GM12872 (cell line): ENCODE results near the gene EFNB2.

Source experiments
- TF ChIP-seq, protein P1 (sequence below): IDR thresholded peaks from 3 replicates; pipeline ENCODE4 v1.5.1; 2011; ENCODE audit warnings: low read depth, mild to moderate bottlenecking, low read length, moderate library complexity; ENCODE audit not compliant: insufficient read depth

The EFNB2 gene

DNA sequence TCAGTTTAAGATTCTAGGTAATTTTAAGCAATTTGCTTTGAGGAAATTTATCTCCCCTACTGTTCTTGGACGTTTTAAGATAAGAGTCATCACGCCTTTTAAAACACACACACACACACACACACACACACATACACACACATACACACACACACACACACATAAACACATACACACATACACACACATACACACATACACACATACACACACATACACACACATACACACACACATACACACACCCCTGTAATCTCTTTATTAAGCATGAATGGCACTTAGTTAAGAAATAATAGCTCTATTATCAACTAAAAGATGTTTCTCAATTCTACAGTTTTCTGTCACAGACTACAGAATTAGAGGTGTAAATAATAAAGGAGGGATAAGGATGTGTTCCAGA lies 49.2 kb downstream of the EFNB2 start:
- TF ChIP-seq, protein P1, sequence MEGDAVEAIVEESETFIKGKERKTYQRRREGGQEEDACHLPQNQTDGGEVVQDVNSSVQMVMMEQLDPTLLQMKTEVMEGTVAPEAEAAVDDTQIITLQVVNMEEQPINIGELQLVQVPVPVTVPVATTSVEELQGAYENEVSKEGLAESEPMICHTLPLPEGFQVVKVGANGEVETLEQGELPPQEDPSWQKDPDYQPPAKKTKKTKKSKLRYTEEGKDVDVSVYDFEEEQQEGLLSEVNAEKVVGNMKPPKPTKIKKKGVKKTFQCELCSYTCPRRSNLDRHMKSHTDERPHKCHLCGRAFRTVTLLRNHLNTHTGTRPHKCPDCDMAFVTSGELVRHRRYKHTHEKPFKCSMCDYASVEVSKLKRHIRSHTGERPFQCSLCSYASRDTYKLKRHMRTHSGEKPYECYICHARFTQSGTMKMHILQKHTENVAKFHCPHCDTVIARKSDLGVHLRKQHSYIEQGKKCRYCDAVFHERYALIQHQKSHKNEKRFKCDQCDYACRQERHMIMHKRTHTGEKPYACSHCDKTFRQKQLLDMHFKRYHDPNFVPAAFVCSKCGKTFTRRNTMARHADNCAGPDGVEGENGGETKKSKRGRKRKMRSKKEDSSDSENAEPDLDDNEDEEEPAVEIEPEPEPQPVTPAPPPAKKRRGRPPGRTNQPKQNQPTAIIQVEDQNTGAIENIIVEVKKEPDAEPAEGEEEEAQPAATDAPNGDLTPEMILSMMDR = no peak

DNA sequence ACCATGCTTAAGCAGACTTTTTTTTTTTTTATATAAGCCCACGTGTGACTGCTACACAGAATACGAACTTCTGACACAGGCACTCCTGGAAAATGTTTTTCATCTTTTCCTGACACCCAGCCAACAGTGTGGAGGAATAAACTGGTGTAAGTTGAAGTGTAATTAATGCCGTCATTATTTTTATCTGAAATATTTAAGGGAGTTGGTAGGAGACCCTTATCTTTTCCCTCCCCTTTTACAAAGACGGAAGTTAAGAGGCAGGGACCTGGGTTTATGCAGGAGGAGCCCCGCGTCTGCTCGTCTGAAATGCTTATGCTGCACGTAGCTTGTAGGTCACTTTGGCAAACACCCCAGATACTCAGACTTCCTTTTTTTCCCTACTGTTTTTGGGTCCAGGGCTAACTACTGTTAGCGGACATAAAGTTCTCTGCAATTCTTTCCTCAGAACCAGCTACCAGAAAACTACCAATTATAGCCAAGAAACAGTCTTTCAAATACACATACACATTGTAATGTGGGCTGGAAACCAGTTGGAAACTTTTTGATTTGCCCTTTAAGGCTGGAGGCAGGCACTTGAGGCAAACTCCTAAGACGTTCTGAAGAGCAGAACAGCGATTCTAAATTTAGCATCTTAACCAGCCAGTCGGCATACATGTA lies 50.8 kb downstream of the EFNB2 start:
- TF ChIP-seq, protein P1 = no peak

GRCh38 chr13:106484084-106484483 lies 51.4 kb downstream of the EFNB2 start:
- TF ChIP-seq, protein P1 = no peak

GRCh38 chr13:106481919-106482318 lies 53.5 kb downstream of the EFNB2 start:
- TF ChIP-seq, protein P1 = no peak

DNA sequence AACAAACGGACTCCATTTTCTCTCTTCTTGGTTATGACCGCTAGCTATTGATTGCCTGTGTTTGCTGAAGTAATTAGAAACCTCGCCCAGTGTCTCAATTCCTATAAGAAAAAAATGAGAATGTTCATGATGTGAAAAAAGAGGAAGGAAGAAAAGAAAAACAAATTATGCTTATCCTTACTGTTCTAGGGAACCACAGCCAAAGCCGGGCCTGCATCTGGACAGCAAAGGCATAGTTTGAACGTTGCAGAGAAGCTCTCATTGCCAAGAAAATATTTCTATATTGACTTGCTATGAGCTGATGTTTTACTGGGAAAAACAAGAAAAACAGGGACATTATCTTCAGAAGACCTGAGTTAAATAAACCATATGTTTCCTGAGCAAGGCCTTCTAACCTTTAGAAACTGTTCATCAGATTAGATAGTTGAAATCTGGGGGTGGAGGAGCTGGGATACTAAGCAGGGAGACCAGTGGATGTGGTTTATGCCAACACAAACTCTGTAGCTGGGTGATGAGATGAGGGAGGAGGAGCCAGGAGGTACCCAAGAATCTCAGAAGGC lies 55.0 kb downstream of the EFNB2 start:
- TF ChIP-seq, protein P1 = no peak

- TF ChIP-seq, protein P1 = no peak
Measured at GRCh38 chr13:106479929-106480328, 55.5 kb downstream of the EFNB2 start.

DNA sequence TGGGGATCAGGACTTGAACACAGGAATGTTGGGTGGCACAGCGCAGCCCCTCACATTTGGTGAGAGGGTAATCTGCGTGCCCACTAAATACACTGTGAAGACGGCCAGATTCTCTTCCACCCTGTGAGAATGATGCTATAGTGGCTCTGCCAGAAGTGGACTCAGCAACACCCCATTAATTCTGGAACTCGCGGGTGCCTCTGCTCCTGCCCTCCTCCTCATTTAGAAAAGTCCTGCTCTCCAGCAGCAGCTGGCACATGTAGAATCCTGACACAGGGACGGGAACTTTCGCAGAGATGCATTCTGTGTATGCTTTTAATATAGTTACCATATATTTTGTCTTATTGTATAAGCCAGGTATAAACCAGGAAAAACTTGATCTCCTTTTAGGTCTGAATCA lies 57.3 kb downstream of the EFNB2 start:
- TF ChIP-seq, protein P1 = no peak
